Dermis microvascular lymphatic vessel endothelial cell (primary cell): ENCODE measurements around the gene DGCR6L. TPM values are rescaled to one million over a fixed set of nuclear protein-coding genes. Genes with fewer than 3 reads are reported as not detected.
"Not testable (repeated sequence)": the region's sequence is repeated elsewhere in the genome, so short reads cannot be mapped to it uniquely, and the experiment has no call there.

Source experiments
- DNase-seq, 2 donors: peaks; one replicate each; pipeline versions ENCODE4 v3.0.0 to v3.0.0-alpha.2; 2010; ENCODE audit warnings: low read depth in 2 of 2
- total RNA-seq: library from RNA; depleted of rRNA; stranded (reverse); fragments of >200 nt; gene quantifications from 2 replicates; pipeline ENCODE4 v1.2.1, GENCODE V29; 2014

DGCR6L gene
- total RNA-seq, result 33.9 and 59.7 TPM in 2 replicates

- DNase-seq, result peak; percentile 88 to 95
Measured at GRCh38 chr22:20319745-20320658, at the start of gene DGCR6L. Gene DGCR6L (minus strand): TSS chr22:20320060. CDS start chr22:20319988, 72 bp downstream.

DNA sequence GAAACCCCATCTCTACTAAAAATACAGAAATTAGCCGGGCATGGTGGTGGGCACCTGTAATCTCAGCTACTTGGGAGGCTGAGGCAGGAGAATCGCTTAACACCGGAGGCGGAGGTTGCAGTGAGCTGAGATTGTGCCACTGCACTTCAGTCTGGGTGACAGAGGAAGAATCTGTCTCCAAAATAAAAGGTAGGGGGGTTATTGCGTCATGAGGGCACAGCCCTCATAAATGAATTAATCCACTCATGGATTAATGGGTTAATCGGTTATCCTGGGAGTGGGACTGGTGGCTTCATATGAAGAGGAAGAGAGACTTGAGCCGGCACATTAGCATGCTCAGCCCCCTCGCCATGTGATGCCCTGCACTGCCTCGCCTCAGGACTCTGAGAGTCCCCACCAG lies 49.0 kb upstream of the DGCR6L start:
- not testable (repeated sequence) for DNase-seq

- not testable (repeated sequence) for DNase-seq
Measured at GRCh38 chr22:20366841-20367240, 47.0 kb upstream of the DGCR6L start.

- not testable (repeated sequence) for DNase-seq
Measured at GRCh38 chr22:20364335-20365260, 44.7 kb upstream of the DGCR6L start.

GRCh38 chr22:20362403-20362802 lies 42.5 kb upstream of the DGCR6L start:
- not testable (repeated sequence) for DNase-seq

DNA sequence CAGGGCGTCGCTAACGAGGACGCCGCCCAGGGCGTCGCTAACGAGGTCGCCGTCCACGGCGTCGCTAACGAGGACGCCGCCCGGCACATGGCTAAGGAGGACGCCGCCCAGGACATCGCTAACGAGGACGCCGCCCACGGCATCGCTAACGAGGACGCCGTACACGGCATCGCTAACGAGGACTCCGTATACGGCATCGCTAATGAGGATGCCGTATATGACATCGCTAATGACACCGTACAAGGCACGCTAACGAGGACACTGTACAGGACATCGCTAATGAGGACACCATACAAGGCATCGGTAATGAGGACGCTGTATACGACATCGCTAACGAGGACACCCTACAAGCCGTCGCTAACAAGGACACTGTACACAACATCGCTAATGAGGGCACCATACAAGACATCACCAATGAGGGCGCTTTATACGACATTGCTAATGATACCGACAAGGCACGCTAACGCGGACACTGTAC lies 41.9 kb upstream of the DGCR6L start:
- not testable (repeated sequence) for DNase-seq

DNA sequence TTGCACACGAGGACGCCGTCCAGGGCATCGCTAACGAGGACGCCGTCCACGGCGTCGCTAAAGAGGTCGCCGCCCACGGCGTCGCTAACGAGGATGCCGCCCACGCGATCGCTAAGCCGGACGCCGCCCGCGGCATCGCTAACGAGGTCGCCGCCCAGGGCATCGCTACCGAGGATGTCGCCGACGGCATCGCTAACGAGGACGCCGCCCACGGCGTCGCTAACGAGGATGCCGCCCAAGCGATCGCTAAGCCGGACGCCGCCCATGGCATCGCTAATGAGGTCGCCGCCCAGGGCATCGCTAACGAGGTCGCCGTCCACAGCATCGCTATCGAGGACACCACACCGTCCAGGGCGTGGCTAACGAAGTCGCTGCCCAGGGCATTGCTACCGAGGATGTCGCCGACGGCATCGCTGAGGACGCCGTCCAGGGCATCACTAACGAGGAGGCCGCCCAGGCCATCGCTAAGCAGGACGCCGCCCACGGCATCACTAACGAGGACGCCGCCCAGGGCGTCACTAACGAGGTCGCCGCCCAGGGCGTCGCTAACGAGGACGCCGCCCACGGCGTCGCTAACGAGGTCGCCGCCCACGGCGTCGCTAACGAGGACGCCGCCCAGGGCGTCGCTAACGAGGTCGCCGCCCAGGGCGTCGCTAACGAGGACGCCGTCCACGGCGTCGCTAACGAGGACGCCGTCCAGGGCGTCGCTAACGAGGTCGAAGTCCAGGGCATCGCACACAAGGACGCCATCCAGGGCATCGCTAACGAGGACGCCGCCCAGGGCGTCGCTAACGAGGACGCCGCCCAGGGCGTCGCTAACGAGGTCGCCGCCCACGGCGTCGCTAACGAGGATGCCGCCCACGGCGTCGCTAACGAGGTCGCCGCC lies 41.2 kb upstream of the DGCR6L start:
- not testable (repeated sequence) for DNase-seq

- DNase-seq, result not testable (repeated sequence)
Measured at GRCh38 chr22:20360261-20360660, 40.4 kb upstream of the DGCR6L start.

GRCh38 chr22:20358503-20359239 lies 38.8 kb upstream of the DGCR6L start:
- not testable (repeated sequence) for DNase-seq

- not testable (repeated sequence) for DNase-seq
Measured at GRCh38 chr22:20357967-20358366, 38.1 kb upstream of the DGCR6L start.

- DNase-seq, result not testable (repeated sequence)
Measured at GRCh38 chr22:20356906-20357305, 37.0 kb upstream of the DGCR6L start.

DNA sequence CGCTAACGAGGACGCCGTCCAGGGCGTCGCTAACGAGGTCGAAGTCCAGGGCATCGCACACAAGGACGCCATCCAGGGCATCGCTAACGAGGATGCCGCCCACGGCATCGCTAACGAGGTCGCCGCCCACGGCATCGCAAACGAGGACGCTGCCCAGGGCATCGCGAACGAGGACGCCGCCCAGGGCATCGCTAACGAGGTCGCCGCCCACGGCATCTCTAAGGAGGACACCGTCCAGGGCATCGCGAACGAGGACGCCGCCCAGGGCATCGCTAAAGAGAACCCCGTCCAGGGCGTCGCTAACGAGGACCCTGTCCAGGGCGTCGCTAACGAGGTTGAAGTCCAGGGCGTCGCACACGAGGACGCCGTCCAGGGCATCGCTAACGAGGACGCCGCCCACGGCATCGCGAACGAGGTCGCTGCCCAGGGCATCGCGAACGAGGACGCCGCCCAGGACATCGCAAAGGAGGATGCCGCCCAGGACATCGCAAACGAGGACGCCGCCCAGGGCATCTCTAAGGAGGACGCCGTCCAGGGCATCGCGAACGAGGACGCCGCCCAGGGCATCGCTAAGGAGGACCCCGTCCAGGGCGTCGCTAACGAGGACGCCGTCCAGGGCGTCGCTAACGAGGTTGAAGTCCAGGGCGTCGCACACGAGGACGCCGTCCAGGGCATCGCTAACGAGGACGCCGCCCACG lies 36.2 kb upstream of the DGCR6L start:
- DNase-seq, result not testable (repeated sequence)

- DNase-seq, result no peak
Measured at GRCh38 chr22:20354238-20354975, 34.5 kb upstream of the DGCR6L start.

GRCh38 chr22:20352536-20352935 lies 32.7 kb upstream of the DGCR6L start:
- DNase-seq, result not testable (repeated sequence)

- not testable (repeated sequence) for DNase-seq
Measured at GRCh38 chr22:20346553-20346952, 26.7 kb upstream of the DGCR6L start.

GRCh38 chr22:20338291-20338690 lies 18.4 kb upstream of the DGCR6L start:
- not testable (repeated sequence) for DNase-seq

DNA sequence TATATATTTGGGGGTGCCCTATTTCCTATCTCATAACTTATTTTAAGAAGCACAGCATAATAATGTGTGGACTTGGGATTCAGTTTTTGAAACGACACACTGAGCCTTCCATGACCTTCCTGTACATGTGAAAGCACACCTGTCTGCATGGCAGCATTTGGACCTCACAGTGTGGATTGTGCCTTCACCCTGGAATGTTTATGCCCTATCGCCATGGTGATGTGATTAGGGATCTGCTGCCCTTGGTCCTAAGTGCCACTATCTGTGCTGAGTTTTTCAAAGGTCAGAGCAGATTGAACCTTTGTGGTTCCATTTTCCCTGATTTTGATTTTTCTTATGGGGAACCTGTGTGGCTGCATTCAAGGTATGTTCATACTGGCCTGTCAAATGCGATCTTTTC lies 17.9 kb upstream of the DGCR6L start:
- DNase-seq, result not testable (repeated sequence)

GRCh38 chr22:20336561-20336960 lies 16.7 kb upstream of the DGCR6L start:
- DNase-seq, result not testable (repeated sequence)

DNA sequence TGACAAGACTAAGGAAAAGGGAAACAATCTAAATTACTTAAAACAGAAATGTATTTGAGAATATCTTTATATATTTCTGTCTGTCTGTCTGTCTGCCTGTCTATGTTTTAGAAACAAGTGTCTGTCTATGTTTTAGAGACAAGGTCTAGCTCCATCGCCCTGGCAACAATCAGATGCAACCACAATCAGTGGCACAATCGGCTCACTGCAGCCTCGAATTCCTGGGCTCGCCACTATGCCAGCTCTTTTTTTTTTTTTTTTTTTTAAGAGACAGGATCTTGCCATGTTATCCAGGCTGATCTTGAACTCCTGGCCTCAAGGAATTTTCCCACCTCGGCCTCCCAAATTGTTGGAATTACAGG lies 8.7 kb upstream of the DGCR6L start:
- DNase-seq, result not testable (repeated sequence)
